ENCODE measurements around the gene CELF4. TPM values are rescaled to one million over a fixed set of nuclear protein-coding genes. Genes with fewer than 3 reads are reported as not detected.

Gene CELF4
- total and polyA plus RNA-seq, 2 of the 4 experiments (the other 2 are of a cell fraction): not detected

DNA sequence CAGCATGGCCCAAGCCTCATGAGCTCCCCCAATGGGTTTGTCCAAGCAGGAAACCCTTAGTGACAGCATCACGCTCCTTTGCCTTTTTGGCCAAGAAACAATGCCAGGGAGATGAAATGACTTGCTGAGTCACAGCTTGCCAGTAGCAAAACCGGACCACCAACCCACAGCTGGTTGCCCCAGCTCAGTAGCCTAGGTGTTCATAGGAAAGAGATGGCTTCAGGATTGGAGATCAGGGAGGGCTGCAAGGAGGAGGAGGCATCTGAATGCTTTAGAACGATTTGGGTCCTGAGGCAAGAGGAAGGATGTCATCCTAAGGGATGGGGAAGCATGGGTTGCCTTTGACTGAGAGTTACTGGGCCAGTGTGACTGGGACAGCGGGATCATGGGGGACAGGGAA lies 116.7 kb downstream of the CELF4 start:
- Histone ChIP-seq H3K9me3 (ENCODE audit: control insufficient read depth, insufficient read depth, low read length) (no peaks in the 10 kb centered on the region), H2BK20ac (ENCODE audit: low read depth, low read length) (no peak overlapping the region), H4K20me1 (ENCODE audit: insufficient read depth, low read length) (no peaks in the 10 kb centered on the region), H3K4me3 (ENCODE audit: insufficient read depth, low read depth, low read length) (no peak overlapping the region), H3K18ac (ENCODE audit: low read depth, low read length) (no peak overlapping the region), H2BK120ac (ENCODE audit: low read depth, low read length) (no peak overlapping the region), H4K8ac (ENCODE audit: low read depth in 2 of 2, low read length in 2 of 2) (no peak overlapping the region), H3K36me3 (ENCODE audit: control insufficient read depth, insufficient read depth, low read length) (no peaks in the 10 kb centered on the region), H2BK15ac (ENCODE audit: low read depth, low read length) (no peak overlapping the region), H3K27me3 (ENCODE audit: control insufficient read depth, insufficient read depth, low read length) (peaks cover 18% of the 10 kb centered on the region; the same call in 1 of the 2 replicates), H3K79me1 (ENCODE audit: low read depth in 1 of 2, low read length in 2 of 2) (no peaks in the 10 kb centered on the region), H3K23ac (ENCODE audit: low read depth, low read length) (no peak overlapping the region), H3K4me1 (ENCODE audit: control insufficient read depth, insufficient read depth, low read length) (peaks cover 11% of the 10 kb centered on the region; the same call in 1 of the 2 replicates), H4K5ac (ENCODE audit: low read depth, low read length) (no peak overlapping the region), H3K9me1 (ENCODE audit: insufficient read depth, low read length) (no peaks in the 10 kb centered on the region; the same call in 1 of the 2 replicates), H3K56ac (ENCODE audit: extremely low read depth, insufficient read depth, low read length) (no peak overlapping the region), H3K14ac (replicated peaks; ENCODE audit: low read depth, low read length) (no peak overlapping the region), H3K4me2 (ENCODE audit: low read depth, low read length) (no peak overlapping the region), H3K4ac (ENCODE audit: low read depth, low read length) (no peak overlapping the region), H2AFZ (replicated peaks; ENCODE audit: low read length, poor library complexity) (no peak overlapping the region), H2AK5ac (ENCODE audit: low read depth, low read length) (no peak overlapping the region), H2BK5ac (ENCODE audit: low read depth, low read length, poor library complexity, severe bottlenecking) (no peak overlapping the region), H2AK9ac (replicated peaks; ENCODE audit: low read depth, low read length, poor library complexity) (no peak overlapping the region), H4K91ac (ENCODE audit: insufficient read depth, low read depth, low read length) (no peak overlapping the region), H3K9ac (ENCODE audit: low read depth, low read length) (no peak overlapping the region), H3K27ac (ENCODE audit: insufficient read depth, low read length) (no peak overlapping the region)
- in situ Hi-C loops (cut with MboI; ENCODE audit: low sequenced_read_pairs) (loop anchor here (10.0 kb wide), 1 partner anchor 54 kb away; no protein-coding TSS in a partner anchor), intact Hi-C loops (cut with micrococcal nuclease) (no loop called here), dilution Hi-C loops (cut with HindIII; ENCODE audit: low sequenced_read_pairs, unreplicated experiment) (no loop called here)
- CTCF ChIA-PET: no interaction called here
- ATAC-seq (ENCODE audit: low read depth) (no peak), DNase-seq (no peak)
- BruUV-seq (replicated peaks): no TSS peak
- no peak for TF ChIP-seq FOS (IDR thresholded peaks at IDR 0.05; ENCODE audit: low read depth, low read length)
- no peak for TF ChIP-seq POLR2A (IDR thresholded peaks at IDR 0.05; ENCODE audit: low read depth, low read length)
- TF ChIP-seq MXI1 (IDR thresholded peaks at IDR 0.05; ENCODE audit: borderline replicate concordance, low read depth, low read length): no peak
- POLR2A ChIA-PET (ENCODE audit: unreplicated experiment): no interaction called here
- WGBS, 2 experiments (ENCODE audit: extremely low coverage in 2 of 2, insufficient read length in 1 of 2): 60% methylated on average over 2 of the region's 4 CpGs; no CpG with 5 or more reads in 1 of the 2 experiments
